ENCODE results near the gene DNMT3L.

The DNMT3L gene

GRCh38 chr21:44279354-44280260 lies 17.9 kb upstream of the DNMT3L start:
- Histone ChIP-seq H3K27me3 (replicated peaks; ENCODE audit: control insufficient read depth, insufficient read depth, low read length) (no peaks in the 10 kb centered on the region), H3K4me3 (replicated peaks; ENCODE audit: low read depth, low read length) (no peak overlapping the region), H3K36me3 (ENCODE audit: control insufficient read depth, insufficient read depth, low read length) (no peaks in the 10 kb centered on the region)
- DNase-seq (ENCODE audit: extremely low read depth, insufficient read length): no peak
- TF ChIP-seq, protein P1, sequence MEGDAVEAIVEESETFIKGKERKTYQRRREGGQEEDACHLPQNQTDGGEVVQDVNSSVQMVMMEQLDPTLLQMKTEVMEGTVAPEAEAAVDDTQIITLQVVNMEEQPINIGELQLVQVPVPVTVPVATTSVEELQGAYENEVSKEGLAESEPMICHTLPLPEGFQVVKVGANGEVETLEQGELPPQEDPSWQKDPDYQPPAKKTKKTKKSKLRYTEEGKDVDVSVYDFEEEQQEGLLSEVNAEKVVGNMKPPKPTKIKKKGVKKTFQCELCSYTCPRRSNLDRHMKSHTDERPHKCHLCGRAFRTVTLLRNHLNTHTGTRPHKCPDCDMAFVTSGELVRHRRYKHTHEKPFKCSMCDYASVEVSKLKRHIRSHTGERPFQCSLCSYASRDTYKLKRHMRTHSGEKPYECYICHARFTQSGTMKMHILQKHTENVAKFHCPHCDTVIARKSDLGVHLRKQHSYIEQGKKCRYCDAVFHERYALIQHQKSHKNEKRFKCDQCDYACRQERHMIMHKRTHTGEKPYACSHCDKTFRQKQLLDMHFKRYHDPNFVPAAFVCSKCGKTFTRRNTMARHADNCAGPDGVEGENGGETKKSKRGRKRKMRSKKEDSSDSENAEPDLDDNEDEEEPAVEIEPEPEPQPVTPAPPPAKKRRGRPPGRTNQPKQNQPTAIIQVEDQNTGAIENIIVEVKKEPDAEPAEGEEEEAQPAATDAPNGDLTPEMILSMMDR (IDR thresholded peaks at IDR 0.05; ENCODE audit: insufficient read depth, low read length, poor library complexity, severe bottlenecking): no peak

- H3K36me3 ChIP-seq (ENCODE audit: control insufficient read depth, insufficient read depth, low read length): no peaks in the 10 kb centered on the region
- TF ChIP-seq, protein P1 (IDR thresholded peaks at IDR 0.05; ENCODE audit: insufficient read depth, low read length, poor library complexity, severe bottlenecking): no peak
- no peaks in the 10 kb centered on the region; the same call in 1 of the 2 replicates for H3K27me3 ChIP-seq (replicated peaks; ENCODE audit: control insufficient read depth, insufficient read depth, low read length)
- no peak for DNase-seq (ENCODE audit: extremely low read depth, insufficient read length)
- H3K4me3 ChIP-seq (replicated peaks; ENCODE audit: low read depth, low read length): no peak overlapping the region
These were observed 13.3 kb upstream of the DNMT3L start for GRCh38 chr21:44275041-44275440.

- no peaks in the 10 kb centered on the region for H3K36me3 ChIP-seq (ENCODE audit: control insufficient read depth, insufficient read depth, low read length)
- no peaks in the 10 kb centered on the region; the same call in 1 of the 2 replicates for H3K27me3 ChIP-seq (replicated peaks; ENCODE audit: control insufficient read depth, insufficient read depth, low read length)
- DNase-seq (ENCODE audit: extremely low read depth, insufficient read length): no peak
- no peak overlapping the region for H3K4me3 ChIP-seq (replicated peaks; ENCODE audit: low read depth, low read length)
- TF ChIP-seq, protein P1 (IDR thresholded peaks at IDR 0.05; ENCODE audit: insufficient read depth, low read length, poor library complexity, severe bottlenecking): no peak
These were observed 11.3 kb upstream of the DNMT3L start for GRCh38 chr21:44273046-44273445.

GRCh38 chr21:44272284-44272858 lies 10.7 kb upstream of the DNMT3L start:
- Histone ChIP-seq H3K27me3 (replicated peaks; ENCODE audit: control insufficient read depth, insufficient read depth, low read length) (no peaks in the 10 kb centered on the region; the same call in 1 of the 2 replicates), H3K4me3 (replicated peaks; ENCODE audit: low read depth, low read length) (no peak overlapping the region), H3K36me3 (ENCODE audit: control insufficient read depth, insufficient read depth, low read length) (no peaks in the 10 kb centered on the region)
- TF ChIP-seq, protein P1 (IDR thresholded peaks at IDR 0.05; ENCODE audit: insufficient read depth, low read length, poor library complexity, severe bottlenecking): no peak
- DNase-seq (ENCODE audit: extremely low read depth, insufficient read length): no peak

GRCh38 chr21:44271558-44272283 lies 10.0 kb upstream of the DNMT3L start:
- Histone ChIP-seq H3K4me3 (replicated peaks; ENCODE audit: low read depth, low read length) (no peak overlapping the region), H3K36me3 (ENCODE audit: control insufficient read depth, insufficient read depth, low read length) (no peaks in the 10 kb centered on the region), H3K27me3 (replicated peaks; ENCODE audit: control insufficient read depth, insufficient read depth, low read length) (no peaks in the 10 kb centered on the region; the same call in 1 of the 2 replicates)
- no peak for DNase-seq (ENCODE audit: extremely low read depth, insufficient read length)
- TF ChIP-seq, protein P1 (IDR thresholded peaks at IDR 0.05; ENCODE audit: insufficient read depth, low read length, poor library complexity, severe bottlenecking): no peak

Data from GM06990 (cell line).